Measurements from ENCODE around the gene MACROD2. TPM values are rescaled to one million over a fixed set of nuclear protein-coding genes. Genes with fewer than 3 reads are reported as not detected.
A peak's percentile ranks its signal among the peaks of the same experiment; 100 is the strongest.
"Not testable (repeated sequence)": the region's sequence is repeated elsewhere in the genome, so short reads cannot be mapped to it uniquely, and the experiment has no call there.

The MACROD2 gene
- total RNA-seq, 1 donor from 2014 or later: 4.2 TPM

DNA sequence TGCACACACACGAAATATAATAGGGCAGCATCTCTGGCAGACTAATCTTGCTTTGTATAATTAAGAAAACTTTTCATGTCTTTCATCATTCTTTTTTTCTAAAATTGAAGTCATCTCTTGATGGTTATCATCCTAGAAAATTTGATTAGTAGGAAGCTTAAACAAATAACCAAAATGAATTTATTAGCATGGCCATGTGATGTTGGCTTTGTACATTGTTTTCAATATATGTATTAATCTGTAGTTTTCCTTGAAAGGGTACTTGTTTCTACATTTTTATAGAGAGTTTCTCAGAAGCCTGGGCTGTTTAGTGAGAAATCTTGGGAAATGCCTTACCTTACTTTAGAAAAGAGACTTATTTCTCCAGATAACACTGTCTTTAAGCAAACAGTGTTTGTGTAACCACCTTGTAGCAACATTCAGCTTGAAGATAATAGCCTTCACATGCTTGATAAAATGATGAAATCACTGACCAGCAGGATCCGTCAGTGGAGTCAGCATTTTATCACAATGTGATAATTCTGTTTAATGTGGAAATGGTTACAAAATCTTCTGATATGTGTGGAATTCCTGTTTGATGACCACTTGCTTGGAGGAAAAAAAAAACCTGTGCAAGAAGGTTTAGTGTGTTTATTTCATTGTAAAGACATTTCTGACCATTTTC, 147.8 kb downstream of the MACROD2 start:
- DNase-seq (no peak), ATAC-seq (ENCODE audit: poor library complexity) (no peak)
- intact Hi-C loops (cut with DNase I): no loop called here

DNA sequence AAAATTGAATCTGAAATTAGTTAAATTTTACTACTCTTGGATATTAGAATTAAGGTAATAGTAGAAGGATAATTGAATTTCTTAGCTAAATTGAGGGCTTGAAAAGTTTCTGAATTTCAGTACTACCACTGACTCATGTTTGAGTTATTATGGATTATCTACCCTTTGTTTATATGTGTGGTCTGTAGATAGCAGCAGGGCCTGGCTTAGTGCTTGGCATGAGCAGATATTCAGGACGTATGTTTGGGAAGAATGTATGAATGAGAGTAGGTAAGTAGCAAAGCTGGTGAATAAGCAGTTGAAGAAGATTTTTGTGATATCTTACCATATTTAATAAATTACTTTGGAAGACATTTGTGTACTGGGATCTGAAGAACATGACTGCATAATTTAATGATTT, 152.7 kb downstream of the MACROD2 start:
- intact Hi-C loops (cut with DNase I): no loop called here
- no peak for ATAC-seq (ENCODE audit: poor library complexity)
- DNase-seq: no peak

DNA sequence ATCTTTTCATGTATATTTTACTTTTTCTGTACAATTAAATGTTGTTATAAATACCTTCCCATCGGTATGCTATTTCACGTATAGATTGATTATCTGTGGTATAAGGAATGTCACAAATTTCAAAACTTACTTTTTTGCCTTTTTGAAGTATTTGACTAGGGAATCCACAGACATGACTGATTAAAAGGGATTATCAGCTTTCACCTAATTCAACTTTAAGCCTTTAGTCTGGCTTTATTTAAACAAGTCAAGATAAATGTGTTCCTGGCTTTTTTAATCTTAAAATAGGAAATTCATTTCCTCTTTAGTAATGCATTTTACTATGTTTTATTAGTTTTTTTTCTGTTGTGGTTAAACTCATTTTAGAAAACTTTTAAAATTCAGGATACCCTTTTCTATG, 160.0 kb downstream of the MACROD2 start:
- DNase-seq (no peak), ATAC-seq (ENCODE audit: poor library complexity) (no peak)
- intact Hi-C loops (cut with DNase I): no loop called here

DNA sequence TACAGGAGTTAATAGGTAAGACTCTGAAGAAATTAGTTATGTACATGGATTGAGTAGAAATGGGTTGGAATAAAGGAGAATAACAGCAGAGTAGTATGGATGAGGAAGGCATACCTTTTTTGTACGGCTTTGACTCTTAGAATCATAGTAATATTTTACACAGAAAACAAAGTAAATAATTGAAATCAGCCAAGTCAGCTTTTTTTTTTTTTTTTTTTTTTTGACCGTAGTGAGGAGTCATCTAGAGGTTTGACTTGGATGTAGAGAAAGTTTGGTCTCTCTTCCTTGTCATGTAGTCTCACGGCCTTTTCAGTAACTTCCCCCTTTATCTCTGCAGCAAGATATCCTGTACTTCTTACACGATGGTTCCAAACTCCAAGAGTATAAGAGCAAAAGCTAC, 183.2 kb downstream of the MACROD2 start:
- intact Hi-C loops (cut with DNase I): no loop called here
- ATAC-seq (ENCODE audit: poor library complexity): no peak
- DNase-seq: no peak

DNA sequence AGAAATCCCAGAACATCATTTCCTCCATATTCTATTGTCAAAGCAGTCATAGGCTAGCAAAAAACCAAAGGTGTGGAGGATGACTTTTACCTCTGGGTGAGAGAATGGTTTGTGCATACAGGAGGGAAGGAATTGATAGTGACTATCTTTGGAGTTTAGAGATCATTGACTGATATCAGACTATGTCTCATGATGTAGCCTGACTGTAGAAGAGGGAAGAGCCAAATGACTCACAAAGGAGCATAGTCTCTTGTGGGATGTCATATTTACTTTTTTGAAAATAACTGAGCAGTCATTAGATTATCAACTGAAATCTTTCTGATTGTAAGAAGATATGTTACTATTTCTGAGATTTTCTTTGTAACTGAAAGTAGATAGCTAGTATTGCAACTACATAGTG, 183.6 kb downstream of the MACROD2 start:
- ATAC-seq (ENCODE audit: poor library complexity) (no peak), DNase-seq (no peak)
- intact Hi-C loops (cut with DNase I): no loop called here

DNA sequence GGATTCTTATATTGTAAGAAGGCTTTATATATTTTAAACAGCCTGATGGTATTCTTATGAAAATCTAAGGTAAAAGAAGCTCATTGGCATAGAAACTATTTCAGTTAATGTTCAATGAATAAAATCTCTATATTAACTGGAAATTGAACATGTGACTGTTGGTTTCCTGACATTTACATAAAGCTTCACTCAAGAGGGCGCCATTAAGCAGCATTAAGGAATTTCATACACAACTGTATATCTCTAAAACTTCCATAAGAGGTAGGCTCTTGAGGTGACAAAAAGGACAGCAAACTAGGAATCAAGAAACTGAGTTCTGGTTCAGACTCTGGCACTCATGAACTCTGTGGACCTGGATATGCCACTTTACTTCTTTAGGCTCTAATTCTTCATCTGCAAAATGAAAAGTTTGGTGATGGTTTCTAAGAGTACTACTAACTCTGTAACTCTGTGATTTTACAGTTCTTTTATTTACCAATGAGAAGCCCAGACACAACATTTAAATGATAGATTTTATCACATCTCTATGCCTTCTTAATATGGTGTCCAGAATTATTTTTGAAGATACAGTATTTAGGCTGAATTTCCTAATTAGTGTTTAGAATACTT, 194.6 kb downstream of the MACROD2 start:
- intact Hi-C loops (cut with DNase I): no loop called here
- ATAC-seq (ENCODE audit: poor library complexity): no peak

DNA sequence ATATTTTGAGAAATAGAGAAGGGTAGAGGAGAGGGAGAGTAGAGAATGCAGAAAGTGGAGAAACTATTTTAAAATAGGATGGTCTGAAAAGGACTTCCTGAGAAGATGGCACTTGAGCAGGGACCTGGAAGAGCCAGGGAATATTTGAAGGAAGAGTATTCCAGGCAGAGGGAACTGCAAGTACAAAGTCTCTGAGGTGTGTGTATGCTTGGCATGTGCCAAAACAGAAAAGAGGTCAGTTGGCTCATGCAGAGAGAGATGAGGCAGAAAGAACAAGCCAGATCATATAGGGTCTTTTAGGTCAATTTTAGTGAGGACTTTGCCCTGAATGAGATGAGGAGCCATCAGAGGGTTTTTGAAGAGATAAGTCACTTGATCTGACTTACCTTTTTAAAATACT, 196.2 kb downstream of the MACROD2 start:
- DNase-seq (no peak), ATAC-seq (ENCODE audit: poor library complexity) (no peak)
- intact Hi-C loops (cut with DNase I): no loop called here

More for the DNA sequence above, 194.6 kb downstream of the MACROD2 start:
- no peak for DNase-seq

DNA sequence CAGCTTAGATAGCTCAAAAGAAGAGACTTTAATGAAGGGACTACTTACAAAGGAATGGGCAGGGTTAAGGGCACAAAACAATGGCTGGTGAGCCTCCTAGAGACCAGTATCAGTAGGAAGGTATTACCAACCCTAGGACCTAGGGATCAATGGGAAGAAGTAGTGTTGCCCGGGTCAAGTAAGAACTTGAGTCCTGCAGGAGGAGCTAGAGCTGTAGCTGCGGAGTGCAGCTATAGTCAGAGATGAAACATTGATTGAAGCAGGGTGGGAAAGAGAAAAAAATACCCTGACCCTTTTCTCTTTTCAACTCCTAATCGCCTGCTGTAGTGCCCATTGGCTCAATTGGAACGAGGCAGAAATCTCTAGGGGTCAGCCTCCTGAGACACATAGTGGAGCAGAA, 198.1 kb downstream of the MACROD2 start:
- ATAC-seq (ENCODE audit: poor library complexity): no peak
- intact Hi-C loops (cut with DNase I): no loop called here

DNA sequence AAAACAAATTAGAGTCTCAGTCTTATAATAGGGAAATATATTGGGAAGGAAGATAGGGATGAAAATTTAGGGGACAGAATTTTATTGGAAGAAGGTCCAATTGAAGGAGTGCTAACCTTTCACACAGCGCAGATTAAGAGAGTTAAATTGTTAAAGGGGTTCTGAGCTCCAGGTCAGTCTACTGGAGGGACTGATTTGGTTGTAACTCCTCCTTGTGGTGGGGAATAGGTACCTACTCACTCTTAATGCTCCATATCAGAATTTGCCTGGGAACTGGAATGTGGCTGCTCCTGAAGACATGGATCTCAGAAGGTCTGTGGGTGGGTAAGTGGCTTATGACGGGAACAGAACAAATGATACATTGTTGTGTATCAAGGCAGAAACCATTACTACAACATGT, 198.6 kb downstream of the MACROD2 start:
- DNase-seq (no peak), ATAC-seq (ENCODE audit: poor library complexity) (no peak)
- intact Hi-C loops (cut with DNase I): no loop called here

More for the DNA sequence above, 198.1 kb downstream of the MACROD2 start:
- no peak for DNase-seq

DNA sequence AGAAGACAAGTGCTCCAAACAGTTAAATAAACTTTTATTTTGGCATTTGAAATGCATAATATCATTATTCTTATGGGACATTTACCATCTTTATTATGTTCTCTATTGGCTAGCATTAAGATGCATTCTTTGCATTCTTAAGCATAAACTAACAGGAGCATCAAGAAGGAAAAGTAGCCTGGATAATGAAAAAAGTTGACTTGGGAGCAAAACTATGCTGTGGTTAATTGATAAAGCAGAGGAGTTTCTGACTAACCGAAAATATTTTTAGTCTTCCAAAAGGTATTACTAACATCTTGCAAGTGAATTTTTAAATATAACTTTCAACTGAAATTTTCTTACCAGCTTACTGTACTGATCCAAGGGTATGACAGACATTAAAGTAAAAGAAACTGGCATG, 201.8 kb downstream of the MACROD2 start:
- intact Hi-C loops (cut with DNase I): no loop called here
- no peak for DNase-seq
- no peak for ATAC-seq (ENCODE audit: poor library complexity)

DNA sequence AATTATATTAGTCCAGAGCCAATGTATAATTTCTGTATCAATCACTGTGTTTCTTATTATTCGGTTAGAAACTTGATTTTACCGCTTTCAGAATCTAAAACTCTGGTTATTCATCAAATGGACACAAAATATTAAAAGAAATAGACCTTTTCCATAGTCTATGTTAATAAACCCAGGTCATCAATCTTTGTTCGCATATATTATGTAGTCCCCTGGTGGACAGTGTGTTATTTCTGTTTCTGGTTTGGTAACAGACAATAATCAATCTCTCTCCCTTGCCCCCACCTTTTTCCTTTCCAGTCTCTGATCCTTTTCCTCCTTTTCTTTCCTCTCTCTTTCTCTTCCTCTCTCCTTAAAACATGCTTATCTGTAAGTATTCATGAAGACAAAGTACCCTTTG, 203.1 kb downstream of the MACROD2 start:
- no peak for ATAC-seq (ENCODE audit: poor library complexity)
- no peak for DNase-seq

DNA sequence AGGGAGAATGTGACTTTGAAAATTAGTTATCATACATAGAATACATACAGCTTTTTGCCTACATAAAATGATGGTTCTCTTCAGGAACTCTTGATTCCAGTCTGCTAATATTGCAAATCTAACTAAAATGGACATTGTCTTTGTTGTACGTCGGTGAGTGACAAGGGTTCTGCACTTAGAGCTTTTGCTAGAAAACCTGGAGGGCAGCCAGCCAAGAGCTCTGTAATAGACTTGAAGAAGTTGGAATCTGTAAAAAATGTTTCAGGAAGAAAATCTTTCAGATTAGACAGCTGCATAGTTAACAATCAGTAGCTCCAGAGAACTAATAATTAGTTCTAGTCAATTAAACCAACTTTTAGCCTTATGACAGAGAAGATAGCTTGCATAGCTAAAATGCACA, 203.8 kb downstream of the MACROD2 start:
- ATAC-seq (ENCODE audit: poor library complexity) (no peak), DNase-seq (no peak)
- intact Hi-C loops (cut with DNase I): no loop called here

More for the DNA sequence above, 203.1 kb downstream of the MACROD2 start:
- intact Hi-C loops (cut with DNase I): no loop called here

DNA sequence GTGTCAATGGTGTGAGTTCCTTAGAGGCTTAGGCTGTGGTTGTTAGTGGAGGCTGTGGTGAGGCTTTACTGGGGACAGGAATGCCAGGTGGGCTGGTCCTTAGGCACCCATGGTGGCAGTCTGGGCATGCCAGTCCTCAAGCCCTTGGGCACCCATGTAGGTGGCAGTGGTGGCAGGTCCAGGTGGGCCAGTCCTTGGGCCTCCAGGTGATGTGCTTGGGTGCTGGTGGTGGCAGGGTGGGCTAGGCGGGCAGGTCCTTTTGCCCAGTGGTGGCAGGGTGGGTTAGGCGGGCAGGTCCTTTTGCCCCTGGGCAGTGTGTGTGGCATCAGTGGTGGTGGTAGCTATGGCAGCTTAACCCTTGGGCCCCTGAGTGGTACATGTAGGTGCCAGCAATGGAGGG, 208.3 kb downstream of the MACROD2 start:
- DNase-seq (no peak), ATAC-seq (ENCODE audit: poor library complexity) (no peak)
- intact Hi-C loops (cut with DNase I): no loop called here

DNA sequence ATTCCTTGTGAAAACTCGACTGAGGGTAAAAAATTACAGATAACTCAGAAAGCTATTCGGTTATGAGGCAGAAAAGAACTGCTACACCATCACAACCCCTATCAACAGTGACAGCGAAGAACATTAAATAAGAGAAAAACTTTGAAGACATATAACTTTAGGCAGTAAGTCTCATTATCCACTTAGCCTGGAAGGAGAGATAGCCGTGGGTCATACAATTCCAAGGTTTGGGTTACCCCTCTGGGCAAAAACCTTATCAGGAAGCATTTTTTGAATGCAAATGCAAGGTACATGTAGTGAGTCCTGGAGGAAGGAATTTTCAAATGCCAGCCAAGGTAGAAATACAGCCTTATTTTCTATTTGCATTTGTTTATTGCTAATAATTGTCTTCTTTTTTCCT, 212.3 kb downstream of the MACROD2 start:
- intact Hi-C loops (cut with DNase I): no loop called here
- ATAC-seq (ENCODE audit: poor library complexity) (no peak), DNase-seq (no peak)

DNA sequence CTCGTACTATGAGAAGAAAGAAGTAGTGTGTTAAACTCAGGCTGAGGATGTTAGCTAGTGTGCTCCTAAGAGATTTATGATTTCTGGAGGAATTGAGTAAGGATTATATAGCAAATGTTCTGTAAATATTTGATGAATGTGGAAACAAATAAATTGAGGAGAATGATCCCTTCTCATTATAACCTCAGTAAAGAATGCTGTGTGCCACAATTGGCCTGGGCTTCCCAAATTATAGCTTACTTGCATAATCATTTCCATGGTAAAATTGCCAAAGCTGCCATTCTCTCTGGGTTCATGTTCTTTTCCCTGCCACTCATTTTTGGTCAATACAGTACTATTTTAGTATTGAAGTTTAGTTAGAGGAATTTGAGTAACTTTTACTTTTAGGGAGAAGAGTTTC, 213.6 kb downstream of the MACROD2 start:
- DNase-seq (no peak), ATAC-seq (ENCODE audit: poor library complexity) (no peak)
- intact Hi-C loops (cut with DNase I): no loop called here

DNA sequence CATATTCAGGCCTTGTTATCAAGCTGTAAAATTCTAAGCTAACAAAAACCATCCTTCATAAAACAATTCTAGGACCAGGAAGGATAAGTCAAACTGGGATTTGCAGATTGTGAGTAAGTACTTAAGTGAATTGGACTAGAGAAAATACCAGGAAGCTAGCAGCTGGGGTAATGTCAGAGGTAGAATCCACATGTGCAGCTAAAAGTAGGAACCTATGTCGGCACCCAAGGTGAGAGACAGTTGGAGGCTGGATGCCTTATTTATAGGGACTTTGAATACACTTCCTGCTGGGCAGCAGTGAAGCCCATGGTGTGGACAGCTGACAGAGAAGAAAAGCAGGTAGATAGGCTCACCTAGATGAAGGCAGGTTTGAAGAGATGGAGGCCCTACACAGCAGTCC, 214.8 kb downstream of the MACROD2 start:
- no peak for DNase-seq
- intact Hi-C loops (cut with DNase I): no loop called here
- ATAC-seq (ENCODE audit: poor library complexity): no peak

DNA sequence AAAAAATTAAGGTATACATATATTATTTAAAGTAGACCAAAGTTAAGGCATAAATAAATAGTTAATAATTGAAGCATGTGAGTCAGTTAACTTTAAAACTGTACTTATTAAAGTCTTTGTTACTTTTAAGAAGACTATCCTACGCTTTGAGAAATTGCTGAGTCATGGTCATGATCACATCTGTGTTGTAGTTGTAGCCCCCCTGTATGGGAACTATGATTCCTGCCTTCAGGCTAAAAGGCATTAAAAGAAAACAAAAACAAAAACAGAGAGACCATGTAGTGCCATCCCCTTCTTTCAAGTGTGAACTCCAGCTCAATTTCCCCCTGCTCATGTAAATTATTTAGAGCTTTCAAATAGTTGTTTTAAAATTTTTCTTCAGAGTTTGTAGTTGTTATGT, 218.7 kb downstream of the MACROD2 start:
- intact Hi-C loops (cut with DNase I): no loop called here
- DNase-seq (no peak), ATAC-seq (ENCODE audit: poor library complexity) (no peak)

DNA sequence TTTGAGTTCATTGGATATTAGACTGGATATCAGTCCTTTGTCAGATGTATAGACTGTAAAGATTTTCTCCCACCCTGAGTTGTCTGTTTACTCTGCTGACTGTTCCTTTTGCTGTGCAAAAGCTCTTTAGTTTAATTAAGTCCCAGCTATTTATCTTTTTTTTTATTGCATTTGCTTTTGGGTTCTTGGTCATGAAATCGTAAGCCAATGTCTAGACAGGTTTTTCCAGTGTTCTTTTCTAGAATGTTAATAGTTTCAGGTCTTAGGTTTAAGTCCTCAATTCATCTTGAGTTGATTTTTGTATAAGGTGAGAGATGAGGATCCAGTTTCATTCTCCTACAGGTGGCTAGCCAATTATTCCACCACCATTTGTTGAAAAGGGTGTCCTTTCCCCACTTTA, 220.6 kb downstream of the MACROD2 start:
- DNase-seq; intact Hi-C loops (cut with DNase I); ATAC-seq (ENCODE audit: poor library complexity): not testable (repeated sequence)

DNA sequence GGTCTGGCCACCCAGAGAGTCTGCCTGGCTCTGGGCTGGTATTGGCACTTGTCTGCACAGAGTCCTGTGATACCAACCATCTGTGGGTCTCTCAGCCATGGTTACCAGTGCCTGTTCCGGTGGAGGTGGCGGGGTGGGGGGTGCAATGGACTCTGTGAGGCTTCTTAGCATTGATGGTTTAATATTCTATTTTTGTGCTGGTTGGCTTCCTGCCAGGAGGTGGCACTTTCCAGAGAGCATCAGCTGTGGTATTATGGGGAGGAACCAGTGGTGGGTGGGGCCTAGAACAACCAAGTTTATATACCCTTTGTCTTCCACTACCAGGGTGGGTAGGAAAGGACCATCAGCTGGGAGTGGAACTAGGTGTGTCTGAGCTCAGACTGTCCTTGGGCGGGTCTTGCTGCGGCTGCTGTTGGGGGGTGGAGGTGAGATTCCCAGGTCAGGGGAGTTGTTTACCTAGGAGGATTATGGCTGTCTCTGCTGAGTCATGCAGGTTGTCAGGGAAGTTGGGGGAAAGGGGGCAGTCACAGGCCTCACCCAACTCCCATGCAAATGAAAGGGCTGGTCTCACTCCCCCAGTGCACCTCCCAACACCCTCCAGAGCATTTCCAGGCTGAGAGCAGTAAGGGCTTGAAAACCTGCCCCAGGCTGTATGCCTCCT, 224.6 kb downstream of the MACROD2 start:
- intact Hi-C loops (cut with DNase I): no loop called here
- peak; percentile 18 for ATAC-seq (ENCODE audit: poor library complexity)
- no peak for DNase-seq

DNA sequence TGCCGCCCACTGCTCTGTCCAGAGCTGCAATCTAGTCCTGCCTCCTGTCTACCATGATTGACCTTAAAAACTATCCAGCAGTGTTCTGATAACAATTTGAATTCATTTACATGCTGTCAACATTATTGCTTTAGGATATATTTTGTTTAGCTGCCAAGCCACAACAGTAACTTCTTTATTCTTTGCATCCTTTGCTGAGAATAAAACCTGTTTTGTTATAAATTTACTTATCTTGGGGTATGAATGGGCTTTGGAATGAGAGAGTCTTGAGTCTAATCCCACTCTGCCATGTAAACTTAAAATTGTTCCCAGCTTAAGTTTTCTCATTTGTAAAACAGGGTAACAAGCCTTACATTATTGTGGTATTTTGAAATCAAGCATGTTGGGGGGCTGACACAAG, 225.7 kb downstream of the MACROD2 start:
- intact Hi-C loops (cut with DNase I): no loop called here
- no peak for ATAC-seq (ENCODE audit: poor library complexity)

More for the DNA sequence above, 225.7 kb downstream of the MACROD2 start:
- no peak for DNase-seq
